ENCODE results near the gene STARD9. TPM values are rescaled to one million over a fixed set of nuclear protein-coding genes. Genes with fewer than 3 reads are reported as not detected.

Gene STARD9
- total and polyA plus RNA-seq, 12 donors = 2.3 to 15.7 (median 6.1) TPM

DNA sequence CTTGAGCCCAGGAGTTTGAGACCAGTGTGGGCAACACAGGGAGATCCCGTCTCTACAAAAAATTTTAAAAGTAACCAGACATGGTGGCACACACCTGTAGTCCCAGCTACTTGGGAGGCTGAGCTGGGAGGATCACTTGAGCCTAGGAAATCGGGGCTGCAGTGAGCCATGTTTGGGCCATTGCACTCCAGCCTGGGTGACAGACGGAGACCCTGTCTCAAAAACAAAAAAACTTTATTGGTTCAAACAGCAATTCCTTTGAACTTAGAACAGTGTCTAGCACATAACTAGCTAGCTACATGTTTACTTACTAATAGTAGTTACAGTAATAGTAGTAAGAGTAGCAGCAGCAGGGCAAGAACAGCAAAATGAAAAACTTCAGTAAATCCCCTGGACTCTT is 16.7 kb upstream of the STARD9 start:
- Histone ChIP-seq H3K4me3 (no peak overlapping the region), H3K27me3 (no peaks in the 10 kb centered on the region), H3K4me1 (no peaks in the 10 kb centered on the region), H3K36me3 (peaks cover 0 to 64% (median 32%) of the 10 kb centered on the region in 9 donors), H3K27ac (no peak overlapping the region), H3K9me3 (no peaks in the 10 kb centered on the region)
- 96 to 97% methylated on average over 3 of the region's 3 CpGs for WGBS, 2 donors
- DNase-seq (no peak), ATAC-seq (peak in 1 of 8 donors; percentile 41)
- no peak for TF ChIP-seq CTCF (IDR thresholded peaks at IDR 0.05)
- intact Hi-C loops (cut with DNase I) = loop anchor here in 2 of 10 donors (10.0 kb wide), 1 partner anchor 96 kb away; no protein-coding TSS in a partner anchor

GRCh38 chr15:42576040-42576594 is 711 bp downstream of the STARD9 start:
- H3K27me3 ChIP-seq = no peaks in the 10 kb centered on the region
- DNase-seq (no peak), ATAC-seq (no peak)
- peak overlapping the region; percentile 37 to 95 (median 90) for H3K27ac ChIP-seq
- peaks cover 0 to 53% (median 50%) of the 10 kb centered on the region in 9 donors for H3K4me1 ChIP-seq
- H3K4me3 ChIP-seq = peak overlapping the region; percentile 47 to 96 (median 91)
- WGBS, 2 donors = 4 to 7% methylated on average over 16 of the region's 16 CpGs
- TF ChIP-seq CTCF (IDR thresholded peaks at IDR 0.05) = no peak
- H3K36me3 ChIP-seq = no peaks in the 10 kb centered on the region
- no peaks in the 10 kb centered on the region for H3K9me3 ChIP-seq
- intact Hi-C loops (cut with DNase I) = loop anchor here in 1 of 10 donors (1.0 to 10.0 kb wide), 3 partner anchors 12 to 81 kb away; partner anchors contain the start of genes SNAP23 and ZNF106

- no peak for TF ChIP-seq CTCF (IDR thresholded peaks at IDR 0.05)
- DNase-seq (no peak), ATAC-seq (no peak)
- intact Hi-C loops (cut with DNase I) = loop anchor here in 1 of 10 donors (1.0 to 10.0 kb wide), 3 partner anchors 12 to 82 kb away; partner anchors contain the start of genes SNAP23 and ZNF106
- H3K9me3 ChIP-seq = no peaks in the 10 kb centered on the region
- peak overlapping the region in 7 of 10 donors; percentile 47 to 96 (median 90) for H3K4me3 ChIP-seq
- WGBS, 2 donors = 75 to 84% methylated on average over 1 of the region's 1 CpG
- H3K36me3 ChIP-seq = no peaks in the 10 kb centered on the region
- peaks cover 0 to 58% (median 53%) of the 10 kb centered on the region in 9 donors for H3K4me1 ChIP-seq
- H3K27me3 ChIP-seq = no peaks in the 10 kb centered on the region
- peak overlapping the region in 5 of 10 donors; percentile 22 to 95 (median 41) for H3K27ac ChIP-seq
These were observed 1.4 kb downstream of the STARD9 start for GRCh38 chr15:42576776-42577175.

DNA sequence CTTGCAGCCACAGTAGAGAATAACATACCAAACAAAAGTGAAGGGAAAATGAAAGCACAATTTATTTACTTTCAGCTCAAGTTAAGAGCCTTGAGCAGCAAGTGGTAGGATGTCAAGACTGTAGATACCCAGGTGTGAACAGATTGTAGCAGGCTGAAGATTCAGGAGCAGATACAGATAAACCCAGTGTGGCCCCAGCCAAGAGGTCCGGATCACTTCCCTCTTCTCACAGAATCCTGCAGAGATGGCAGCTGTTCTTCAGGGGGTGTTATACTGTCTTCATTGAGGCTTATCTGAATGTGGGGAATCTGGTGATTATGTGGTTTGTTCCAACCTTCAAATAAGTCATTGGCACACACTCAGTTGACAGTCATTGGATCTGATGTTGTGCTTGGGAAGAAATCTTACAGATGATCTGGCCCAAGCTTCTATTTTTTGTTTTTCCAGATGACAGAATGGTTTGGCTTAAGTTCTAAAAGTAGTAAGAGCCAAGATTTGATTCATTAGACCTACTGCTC is 2.2 kb downstream of the STARD9 start:
- DNase-seq = no peak
- intact Hi-C loops (cut with DNase I) = loop anchor here in 1 of 10 donors (5.0 to 10.0 kb wide), 2 partner anchors 70 to 83 kb away; partner anchors contain the start of genes SNAP23 and ZNF106

More for the DNA sequence above, 2.2 kb downstream of the STARD9 start:
- no peaks in the 10 kb centered on the region for H3K36me3 ChIP-seq
- no peaks in the 10 kb centered on the region for H3K27me3 ChIP-seq
- peaks cover 0 to 66% (median 61%) of the 10 kb centered on the region in 9 donors for H3K4me1 ChIP-seq
- no peak for TF ChIP-seq CTCF (IDR thresholded peaks at IDR 0.05)
- H3K4me3 ChIP-seq = peak overlapping the region in 6 of 10 donors; percentile 2 to 96 (median 90)
- no peaks in the 10 kb centered on the region for H3K9me3 ChIP-seq
- no peak for ATAC-seq
- H3K27ac ChIP-seq = peak overlapping the region in 6 of 10 donors; percentile 22 to 48 (median 34)
- 21 to 39% methylated on average over 1 of the region's 1 CpG for WGBS, 2 donors
